ENCODE data around the gene MAP4K2. TPM values are rescaled to one million over a fixed set of nuclear protein-coding genes. Genes with fewer than 3 reads are reported as not detected.

The MAP4K2 gene
- total and polyA plus RNA-seq, 7 donors: 9.0 to 23.5 (median 13.6) TPM

- no peak for DNase-seq
- 17 to 72% methylated on average over 19 of the region's 19 CpGs for WGBS, 2 donors
- H3K27ac ChIP-seq: no peak overlapping the region
- no peaks in the 10 kb centered on the region for H3K9me3 ChIP-seq
- no peaks in the 10 kb centered on the region for H3K36me3 ChIP-seq
- TF ChIP-seq POLR2AphosphoS5 (IDR thresholded peaks at IDR 0.05) (no peak), POLR2A (IDR thresholded peaks at IDR 0.05) (no peak)
- peaks cover 0 to 10% (median 0%) of the 10 kb centered on the region in 3 donors for H3K27me3 ChIP-seq
- H3K4me3 ChIP-seq: no peak overlapping the region
- intact Hi-C loops (cut with DNase I): loop anchor here (10.0 kb wide), 1 partner anchor 272 kb away; the partner anchor contains the start of genes TM7SF2 and ZNHIT2
- peaks cover 0 to 17% (median 8%) of the 10 kb centered on the region in 4 donors for H3K4me1 ChIP-seq
Measured at GRCh38 chr11:64842851-64843685, 40.1 kb upstream of the MAP4K2 start.

GRCh38 chr11:64842366-64842759 lies 39.3 kb upstream of the MAP4K2 start:
- peaks cover 0 to 14% (median 7%) of the 10 kb centered on the region in 4 donors for H3K4me1 ChIP-seq
- WGBS, 2 donors: 48 to 83% methylated on average over 6 of the region's 6 CpGs
- TF ChIP-seq POLR2AphosphoS5 (IDR thresholded peaks at IDR 0.05) (no peak), EP300 (IDR thresholded peaks at IDR 0.05) (no peak), CTCF (IDR thresholded peaks at IDR 0.05) (no peak), POLR2A (IDR thresholded peaks at IDR 0.05) (no peak)
- H3K4me3 ChIP-seq: no peak overlapping the region
- H3K36me3 ChIP-seq: no peaks in the 10 kb centered on the region
- no peak for DNase-seq
- intact Hi-C loops (cut with DNase I): loop anchor here (10.0 kb wide), 1 partner anchor 272 kb away; the partner anchor contains the start of genes TM7SF2 and ZNHIT2
- peaks cover 0 to 10% (median 0%) of the 10 kb centered on the region in 3 donors for H3K27me3 ChIP-seq
- H3K27ac ChIP-seq: no peak overlapping the region
- H3K9me3 ChIP-seq: no peaks in the 10 kb centered on the region

- Histone ChIP-seq H3K4me1 (peaks cover 0 to 10% (median 6%) of the 10 kb centered on the region in 4 donors), H3K4me3 (no peak overlapping the region), H3K27me3 (peaks cover 0 to 10% (median 0%) of the 10 kb centered on the region in 3 donors), H3K27ac (no peak overlapping the region), H3K36me3 (no peaks in the 10 kb centered on the region), H3K9me3 (no peaks in the 10 kb centered on the region)
- TF ChIP-seq CTCF (IDR thresholded peaks at IDR 0.05) (no peak), POLR2A (IDR thresholded peaks at IDR 0.05) (no peak), POLR2AphosphoS5 (IDR thresholded peaks at IDR 0.05) (no peak)
- DNase-seq: no peak
- WGBS, 2 donors: 91 to 92% methylated on average over 15 of the region's 15 CpGs
- intact Hi-C loops (cut with DNase I): loop anchor here (10.0 kb wide), 1 partner anchor 273 kb away; the partner anchor contains the start of genes TM7SF2 and ZNHIT2
Measured at GRCh38 chr11:64841592-64842365, 38.8 kb upstream of the MAP4K2 start.

- Histone ChIP-seq H3K36me3 (no peaks in the 10 kb centered on the region), H3K9me3 (no peaks in the 10 kb centered on the region), H3K4me1 (peaks cover 0 to 10% (median 6%) of the 10 kb centered on the region in 4 donors), H3K27ac (no peak overlapping the region), H3K27me3 (peaks cover 0 to 9% (median 0%) of the 10 kb centered on the region in 3 donors), H3K4me3 (no peak overlapping the region)
- 86 to 93% methylated on average over 24 of the region's 24 CpGs for WGBS, 2 donors
- DNase-seq: no peak
- intact Hi-C loops (cut with DNase I): loop anchor here (10.0 kb wide), 1 partner anchor 275 kb away; the partner anchor contains the start of genes TM7SF2 and ZNHIT2
- TF ChIP-seq EP300 (IDR thresholded peaks at IDR 0.05) (no peak), POLR2A (IDR thresholded peaks at IDR 0.05) (no peak), CTCF (IDR thresholded peaks at IDR 0.05) (no peak), POLR2AphosphoS5 (IDR thresholded peaks at IDR 0.05) (no peak)
Measured at GRCh38 chr11:64839887-64840782, 37.1 kb upstream of the MAP4K2 start.

Measured in sigmoid colon (tissue), 7 donors.